HG02870 (cell line): ENCODE data around the gene CELF4.

Experiments used
- ATAC-seq: cut with Tn5 transposase; IDR thresholded peaks from one replicate; pipeline ENCODE4 v1.9.1; 2021; ENCODE audit warnings: mild to moderate bottlenecking, moderate library complexity; ENCODE audit not compliant: unreplicated experiment

The CELF4 gene

DNA sequence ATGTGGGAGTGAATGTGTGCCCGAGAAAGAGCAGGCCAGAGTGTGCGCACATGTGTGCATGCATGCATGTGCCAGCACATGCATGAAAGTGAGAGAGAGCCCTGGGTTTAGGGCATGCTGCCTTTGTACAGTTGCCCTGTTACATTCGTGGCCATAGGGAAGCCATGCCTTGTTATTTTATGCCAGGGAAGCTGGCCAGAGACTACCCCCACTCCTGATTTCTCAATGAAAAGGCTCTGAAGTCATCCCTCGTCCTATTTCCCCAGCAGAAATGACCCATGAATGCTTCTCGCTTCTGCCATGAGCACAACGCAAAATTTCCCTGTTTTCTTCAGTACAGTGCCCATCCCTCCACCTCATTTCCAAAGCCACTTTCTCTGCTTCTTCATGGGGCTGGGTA, 143.0 kb downstream of the CELF4 start:
- ATAC-seq, result no peak

- no peak for ATAC-seq
These were observed 143.5 kb downstream of the CELF4 start for GRCh38 chr18:37422116-37422515.

- ATAC-seq, result no peak
These were observed 144.1 kb downstream of the CELF4 start for GRCh38 chr18:37421341-37422077.

- ATAC-seq, result no peak
These were observed 145.2 kb downstream of the CELF4 start for GRCh38 chr18:37420315-37420880.

DNA sequence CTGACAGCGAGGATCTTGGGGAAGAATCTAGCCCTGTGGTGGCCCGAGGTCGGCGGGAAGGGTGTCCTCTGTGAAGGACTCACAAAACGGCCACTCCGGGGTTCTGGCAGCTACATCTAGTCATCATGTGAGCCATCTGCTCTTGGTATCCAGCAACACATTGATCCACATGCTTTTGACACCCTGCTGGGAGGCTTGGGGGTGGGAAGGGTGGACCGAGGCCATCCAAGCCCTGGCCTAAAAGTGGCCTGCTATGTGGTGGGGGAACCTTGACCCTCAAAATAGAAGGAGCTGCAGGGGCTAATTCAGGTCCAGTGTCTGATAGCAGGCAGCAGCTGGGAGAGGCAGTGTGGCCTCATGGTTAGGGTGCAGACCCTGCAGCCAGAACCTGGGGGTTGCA, 145.7 kb downstream of the CELF4 start:
- no peak for ATAC-seq

DNA sequence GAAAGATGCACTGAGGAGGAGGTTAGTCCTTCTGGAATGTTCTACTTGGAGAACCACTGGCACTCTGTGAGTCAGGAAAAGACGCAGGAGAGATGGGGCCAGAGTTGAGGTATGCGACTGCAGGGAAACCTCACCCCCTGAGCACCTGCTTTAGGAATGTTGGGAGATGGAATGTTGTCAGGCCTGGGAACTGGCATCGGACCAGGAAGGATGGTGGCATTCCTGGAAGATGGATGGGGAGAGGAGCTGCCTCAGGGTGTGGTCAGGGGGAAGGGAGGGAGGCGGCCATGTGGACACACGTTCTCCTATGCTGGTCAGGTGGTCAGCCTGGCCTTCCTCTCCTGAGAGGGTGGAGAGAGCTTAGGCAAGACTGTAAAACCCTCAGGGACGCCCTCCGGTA, 146.3 kb downstream of the CELF4 start:
- ATAC-seq, result no peak

- ATAC-seq, result no peak
These were observed 150.8 kb downstream of the CELF4 start for GRCh38 chr18:37414816-37415215.

DNA sequence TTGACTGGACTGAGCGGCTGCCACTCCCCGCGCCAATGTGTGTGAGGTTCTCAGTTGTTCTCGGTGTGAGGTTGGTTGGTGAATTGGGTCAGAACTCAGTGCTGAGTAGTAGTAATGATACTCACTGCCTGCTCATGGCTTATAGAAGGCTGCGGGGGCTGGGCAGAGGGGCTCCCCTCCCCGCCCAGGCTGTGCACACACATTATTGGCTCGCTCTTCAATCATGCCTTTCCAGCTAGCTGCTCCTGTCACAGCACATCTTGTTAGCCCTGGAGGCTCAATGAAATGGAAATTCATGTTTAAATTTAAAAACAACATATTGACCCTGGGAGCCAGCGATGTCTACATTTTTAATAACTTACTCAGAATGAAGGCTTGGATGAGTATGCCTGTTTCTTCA, 152.8 kb downstream of the CELF4 start:
- ATAC-seq, result no peak

DNA sequence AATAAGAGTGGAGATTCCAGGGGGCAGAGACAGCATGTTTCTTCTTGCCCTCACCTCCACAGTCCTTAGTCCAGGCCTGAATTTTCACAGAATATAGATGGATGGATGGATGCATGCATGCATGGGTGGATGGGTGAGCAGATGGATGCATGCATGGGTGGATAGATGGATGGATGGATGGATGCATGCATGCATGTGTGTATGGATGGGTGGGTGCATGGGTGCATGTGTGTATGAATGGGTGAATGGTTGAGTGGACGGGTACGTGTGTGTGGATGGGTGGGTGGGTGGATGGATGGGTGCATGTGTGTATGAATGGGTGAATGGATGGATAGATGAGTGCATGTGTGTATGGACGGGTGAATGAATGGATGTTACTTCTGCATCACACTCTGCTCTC, 153.3 kb downstream of the CELF4 start:
- ATAC-seq, result no peak

- no peak for ATAC-seq
These were observed 155.7 kb downstream of the CELF4 start for GRCh38 chr18:37409878-37410277.

- no peak for ATAC-seq
These were observed 156.8 kb downstream of the CELF4 start for GRCh38 chr18:37408676-37409265.

GRCh38 chr18:37407571-37407970, 158.0 kb downstream of the CELF4 start:
- no peak for ATAC-seq

- ATAC-seq, result no peak
These were observed 159.8 kb downstream of the CELF4 start for GRCh38 chr18:37405772-37406171.

- no peak for ATAC-seq
These were observed 160.4 kb downstream of the CELF4 start for GRCh38 chr18:37405229-37405628.

DNA sequence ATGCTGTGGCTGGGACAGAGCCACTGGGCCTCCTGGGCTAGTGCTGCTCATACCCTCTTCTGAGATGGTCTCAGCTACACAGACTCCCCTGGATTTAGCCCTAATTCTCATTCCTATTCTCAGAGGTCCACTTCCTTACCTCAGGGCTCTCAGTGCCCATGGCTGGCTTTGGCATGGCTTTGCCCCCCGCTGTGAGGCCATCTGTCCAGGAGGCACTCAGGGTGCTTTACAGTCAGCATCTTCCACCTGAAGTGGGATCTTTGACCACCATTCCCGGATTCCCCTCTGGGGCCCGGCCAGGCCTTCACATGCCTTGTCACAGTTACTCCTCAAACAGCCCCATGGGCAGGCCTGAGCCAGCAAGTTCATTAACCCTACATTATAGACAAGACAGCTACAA, 161.8 kb downstream of the CELF4 start:
- no peak for ATAC-seq

DNA sequence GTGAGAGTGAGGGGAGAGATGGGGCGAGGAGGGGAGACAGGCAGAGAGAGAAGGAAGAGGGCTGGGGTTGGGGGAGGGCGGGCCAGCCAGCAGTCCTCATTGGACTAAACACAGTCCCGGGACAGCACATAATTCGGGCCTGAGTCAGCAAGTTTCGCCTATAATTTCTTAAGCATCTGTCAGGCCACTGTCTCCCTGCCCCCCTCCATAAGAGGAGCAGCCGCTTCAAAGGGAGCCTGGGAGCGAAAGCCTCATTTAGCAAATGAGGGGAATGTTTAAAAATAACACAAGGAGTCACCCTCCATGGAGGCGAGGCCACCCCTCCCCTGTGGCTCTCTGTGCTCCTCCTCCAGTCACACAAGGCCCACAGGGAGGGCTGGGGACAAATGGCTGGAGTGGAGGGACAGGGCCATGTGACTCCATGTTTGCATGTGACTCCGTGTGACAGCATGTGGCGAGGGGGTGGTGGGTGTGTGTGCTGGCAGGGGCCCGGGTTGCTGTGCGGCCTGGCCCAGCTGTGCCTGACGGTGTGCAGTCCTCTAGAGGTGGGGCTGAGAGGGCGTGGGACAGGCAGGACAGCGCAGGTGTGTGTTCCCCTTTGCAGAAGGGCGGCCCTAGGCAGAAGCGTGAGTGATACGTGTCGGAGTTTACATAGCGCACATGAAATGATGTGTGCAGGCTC, 162.4 kb downstream of the CELF4 start:
- ATAC-seq, result no peak

DNA sequence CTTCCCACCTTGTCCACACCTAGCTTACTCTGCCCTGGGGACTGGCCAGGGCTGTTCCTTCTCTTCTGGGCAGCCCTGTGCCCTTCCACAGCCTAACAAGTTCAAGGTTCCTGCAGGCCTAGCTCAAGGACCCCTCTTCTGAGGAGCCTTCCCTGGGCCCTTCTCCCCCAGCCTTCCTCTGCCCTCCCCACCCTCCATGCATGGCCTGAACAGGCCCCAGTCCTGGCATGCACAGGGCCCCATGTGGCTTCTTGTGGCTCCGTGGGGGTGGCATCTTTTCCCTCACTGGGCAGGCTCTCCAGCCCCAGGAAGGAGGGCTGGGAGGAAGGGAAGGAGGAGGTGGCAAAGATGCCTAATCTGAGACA, 162.9 kb downstream of the CELF4 start:
- no peak for ATAC-seq

DNA sequence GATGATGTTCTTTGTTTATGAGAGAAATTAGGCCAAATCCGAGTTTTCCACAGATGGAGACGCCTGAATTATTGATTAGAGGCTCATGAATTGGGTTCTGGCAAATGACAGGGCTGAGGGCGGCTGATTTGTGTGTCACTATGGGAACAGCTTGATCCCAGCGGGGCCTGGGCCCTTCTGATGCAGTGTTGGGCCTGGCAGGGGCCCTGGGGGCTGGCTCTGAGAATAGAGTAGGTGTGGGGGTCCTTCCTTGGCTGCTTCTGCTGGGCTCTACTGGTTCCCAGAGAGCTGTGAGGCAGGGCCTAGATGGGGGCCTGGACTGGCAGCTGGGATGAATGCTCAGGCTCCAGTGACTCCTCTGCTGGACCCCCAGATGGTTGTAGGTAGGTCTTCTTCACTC, 164.8 kb downstream of the CELF4 start:
- no peak for ATAC-seq

DNA sequence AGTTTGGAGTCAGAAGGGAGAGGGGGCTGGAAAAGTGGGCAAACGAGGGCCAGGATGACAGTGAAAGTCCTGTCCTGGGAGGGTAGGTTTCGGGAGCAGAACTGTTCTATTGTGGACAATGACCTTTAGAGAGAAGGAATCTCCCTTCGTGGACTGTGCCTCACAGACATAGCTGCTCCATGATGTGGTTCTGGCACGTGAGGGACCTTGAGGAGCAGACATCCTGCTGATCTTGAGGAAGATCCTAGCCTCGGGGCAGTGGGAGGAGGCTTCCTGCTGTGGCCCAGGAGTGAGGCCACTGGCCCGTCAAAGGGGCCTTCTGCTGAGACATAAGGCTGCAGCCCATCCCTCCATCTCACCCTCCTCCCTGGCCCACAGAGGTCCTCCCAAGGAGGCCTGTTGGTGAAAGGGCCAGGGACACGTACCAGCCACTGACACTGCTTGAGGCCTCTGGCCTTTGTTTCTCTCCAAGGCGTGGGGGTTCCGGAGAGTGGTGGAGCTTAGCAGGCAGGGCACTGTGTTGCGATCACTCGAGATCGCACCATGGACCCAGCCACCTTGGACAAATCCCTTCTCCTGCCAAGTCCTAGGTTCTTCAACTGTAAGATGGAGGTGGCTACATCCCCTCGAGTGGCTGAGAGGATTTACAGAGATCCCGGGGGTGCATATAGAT, 167.2 kb downstream of the CELF4 start:
- no peak for ATAC-seq

DNA sequence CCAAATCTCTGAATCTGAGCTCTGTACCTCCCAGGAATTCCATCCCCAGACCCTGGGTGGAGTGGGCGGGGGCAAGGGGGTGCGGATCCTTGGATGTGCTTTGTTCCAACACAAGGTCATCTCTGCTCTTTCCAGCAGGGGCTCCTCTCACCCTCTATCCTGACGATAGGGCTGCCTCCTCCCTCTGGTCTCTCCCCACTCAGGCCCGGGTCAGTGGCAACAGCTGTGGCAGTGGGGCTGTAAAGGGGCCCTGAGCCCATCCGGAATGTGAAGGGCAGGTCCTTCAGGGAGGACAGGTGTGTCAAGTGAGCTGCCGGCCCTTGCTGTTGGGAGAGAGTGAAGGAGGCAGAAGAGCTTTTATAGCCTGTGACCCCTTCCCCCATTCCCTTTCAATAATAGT, 167.8 kb downstream of the CELF4 start:
- no peak for ATAC-seq

DNA sequence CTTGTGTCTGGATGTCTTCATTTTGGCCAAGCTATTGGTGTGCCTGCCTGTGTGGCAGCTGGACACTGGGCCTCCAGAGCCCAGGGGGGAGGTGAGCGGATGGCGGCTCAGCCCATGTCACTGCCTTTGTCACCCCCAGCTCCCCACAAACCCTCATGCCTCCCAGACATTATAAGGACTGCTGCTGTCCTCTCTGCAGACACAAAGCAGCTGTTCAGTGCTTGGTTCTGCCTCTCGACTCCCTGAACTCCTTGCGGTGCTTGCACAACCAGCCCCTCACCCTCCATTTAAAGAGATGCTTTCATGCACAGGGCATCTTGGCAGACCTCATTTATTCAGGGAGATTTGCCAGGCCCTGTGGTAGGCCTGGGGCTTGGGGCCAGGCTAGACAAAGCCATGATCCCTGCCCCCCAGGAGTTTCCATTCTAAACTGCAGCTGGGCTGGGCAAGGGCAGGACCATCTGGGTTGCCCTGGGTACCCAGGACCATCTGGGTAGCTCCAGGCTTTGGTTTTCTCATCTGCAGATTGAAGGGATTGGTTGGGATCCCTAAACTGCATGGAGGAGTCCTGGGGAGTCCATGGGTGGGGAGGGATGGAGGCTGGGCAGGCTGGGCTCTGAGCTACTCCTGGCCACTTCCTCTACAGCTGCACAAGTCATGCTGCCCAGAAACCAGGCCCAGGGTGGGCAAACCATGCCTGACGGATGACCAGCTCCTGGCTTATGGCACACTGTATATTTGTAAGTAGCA, 168.5 kb downstream of the CELF4 start:
- no peak for ATAC-seq
